Loucy (cell line): ENCODE results near the gene PDLIM3.

Source experiments
- H2AFZ ChIP-seq: fragments of 200-600 bp; sonication (generic); 2 replicates; pipeline ENCODE4 v1.6.0; 2016; ENCODE audit warnings: antibody characterized with exemption, mild to moderate bottlenecking, low read length, moderate library complexity
- H3F3A ChIP-seq: fragments of 200-600 bp; 2 replicates; pipeline ENCODE4 v1.6.0; 2016; ENCODE audit warnings: antibody characterized with exemption, low read depth, mild to moderate bottlenecking
- H3K27me3 ChIP-seq: fragments of 200-600 bp; sonication (generic); 2 replicates; pipeline ENCODE4 v1.6.1; 2014; ENCODE audit warnings: low read length, mild to moderate bottlenecking; ENCODE audit not compliant: insufficient read depth, poor library complexity, severe bottlenecking
- H3K36me3 ChIP-seq: fragments of 200-600 bp; sonication (generic); 2 replicates; pipeline ENCODE4 v1.6.1; 2016; ENCODE audit warnings: low read length; ENCODE audit not compliant: insufficient read depth
- H3K4me1 ChIP-seq: fragments of 200-600 bp; sonication (generic); 2 replicates; pipeline ENCODE4 v1.5.1; 2014; ENCODE audit warnings: low read length, mild to moderate bottlenecking; ENCODE audit not compliant: insufficient read depth, poor library complexity, severe bottlenecking
- H3K4me2 ChIP-seq: fragments of 200-600 bp; sonication (generic); 2 replicates; pipeline ENCODE4 v1.6.0; 2014; ENCODE audit warnings: antibody characterized with exemption, low read length, low read depth, mild to moderate bottlenecking; ENCODE audit not compliant: poor library complexity, severe bottlenecking
- H3K4me3 ChIP-seq: fragments of 200-600 bp; sonication (generic); 2 replicates; pipeline ENCODE4 v1.5.1; 2014; ENCODE audit warnings: low read length, mild to moderate bottlenecking, mixed read lengths; ENCODE audit not compliant: poor library complexity, severe bottlenecking
- H3K79me2 ChIP-seq: fragments of 200-600 bp; sonication (generic); 2 replicates; pipeline ENCODE4 v1.6.1; 2014; ENCODE audit warnings: low read length; ENCODE audit not compliant: insufficient read depth
- H3K9ac ChIP-seq: fragments of 200-600 bp; sonication (generic); 2 replicates; pipeline ENCODE4 v1.6.0; 2014; ENCODE audit warnings: mild to moderate bottlenecking, low read depth, low read length, moderate library complexity; ENCODE audit not compliant: poor library complexity, severe bottlenecking
- H3K9me2 ChIP-seq: fragments of 200-600 bp; sonication (generic); replicated peaks from 2 replicates; pipeline ENCODE4 v1.6.1; 2016; ENCODE audit warnings: low read depth, low read length, mixed read lengths
- H3K9me3 ChIP-seq: fragments of 200-600 bp; sonication (generic); 2 replicates; pipeline ENCODE4 v1.6.1; 2014; ENCODE audit warnings: mild to moderate bottlenecking, antibody characterized with exemption, low read length, low read depth; ENCODE audit not compliant: insufficient read depth
- H4K20me1 ChIP-seq: fragments of 200-600 bp; sonication (generic); 2 replicates; pipeline ENCODE4 v1.6.0; 2014; ENCODE audit warnings: antibody characterized with exemption, low read length, mild to moderate bottlenecking; ENCODE audit not compliant: insufficient read depth, poor library complexity, severe bottlenecking
- EZH2phosphoT487 ChIP-seq: fragments of 200-600 bp; IDR thresholded peaks from 2 replicates; pipeline ENCODE4 v1.6.1; 2018; ENCODE audit warnings: antibody characterized with exemption, mild to moderate bottlenecking, moderate library complexity, borderline replicate concordance
- TF ChIP-seq, protein P1 (sequence below): fragments of 200-600 bp; sonication (generic); conservative IDR thresholded peaks from 2 replicates; pipeline ENCODE4 v1.5.1; 2014; ENCODE audit warnings: mild to moderate bottlenecking, antibody characterized with exemption, low read length

Gene PDLIM3

DNA sequence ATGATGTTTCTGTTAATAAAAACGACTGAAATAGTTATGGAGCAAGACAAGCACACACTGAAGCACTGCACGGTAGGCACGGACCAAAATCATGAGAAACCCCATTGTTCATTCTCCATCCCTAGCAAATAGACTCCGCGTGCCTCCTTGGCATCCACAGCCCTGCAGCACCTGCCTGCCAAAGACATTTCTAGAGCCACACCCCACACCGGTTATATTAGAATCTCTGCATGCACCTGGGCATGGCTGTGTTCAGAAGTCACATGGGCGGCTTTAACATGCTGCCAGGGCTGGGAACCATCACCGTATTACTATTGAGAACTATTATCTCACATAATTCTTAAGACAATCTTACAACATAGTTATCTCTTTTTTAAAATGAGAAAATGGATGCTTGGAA lies 5.9 kb downstream of the PDLIM3 start:
- TF ChIP-seq, protein P1, sequence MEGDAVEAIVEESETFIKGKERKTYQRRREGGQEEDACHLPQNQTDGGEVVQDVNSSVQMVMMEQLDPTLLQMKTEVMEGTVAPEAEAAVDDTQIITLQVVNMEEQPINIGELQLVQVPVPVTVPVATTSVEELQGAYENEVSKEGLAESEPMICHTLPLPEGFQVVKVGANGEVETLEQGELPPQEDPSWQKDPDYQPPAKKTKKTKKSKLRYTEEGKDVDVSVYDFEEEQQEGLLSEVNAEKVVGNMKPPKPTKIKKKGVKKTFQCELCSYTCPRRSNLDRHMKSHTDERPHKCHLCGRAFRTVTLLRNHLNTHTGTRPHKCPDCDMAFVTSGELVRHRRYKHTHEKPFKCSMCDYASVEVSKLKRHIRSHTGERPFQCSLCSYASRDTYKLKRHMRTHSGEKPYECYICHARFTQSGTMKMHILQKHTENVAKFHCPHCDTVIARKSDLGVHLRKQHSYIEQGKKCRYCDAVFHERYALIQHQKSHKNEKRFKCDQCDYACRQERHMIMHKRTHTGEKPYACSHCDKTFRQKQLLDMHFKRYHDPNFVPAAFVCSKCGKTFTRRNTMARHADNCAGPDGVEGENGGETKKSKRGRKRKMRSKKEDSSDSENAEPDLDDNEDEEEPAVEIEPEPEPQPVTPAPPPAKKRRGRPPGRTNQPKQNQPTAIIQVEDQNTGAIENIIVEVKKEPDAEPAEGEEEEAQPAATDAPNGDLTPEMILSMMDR, result no peak
- TF ChIP-seq EZH2phosphoT487, result no peak
- H2AFZ ChIP-seq, result no peak overlapping the region
- no peaks in the 10 kb centered on the region for H3K79me2 ChIP-seq
- no peaks in the 10 kb centered on the region for H3K36me3 ChIP-seq
- H3K4me3 ChIP-seq, result no peak overlapping the region
- no peaks in the 10 kb centered on the region for H4K20me1 ChIP-seq
- H3K4me2 ChIP-seq, result no peak overlapping the region
- no peak overlapping the region for H3K9ac ChIP-seq
- 0 out of 2 replicates have a peak, but pooled peaks cover 4% of the 10 kb centered on the region for H3K9me3 ChIP-seq
- no peaks in the 10 kb centered on the region for H3F3A ChIP-seq
- H3K27me3 ChIP-seq, result no peaks in the 10 kb centered on the region
- H3K9me2 ChIP-seq, result no peaks in the 10 kb centered on the region
- H3K4me1 ChIP-seq, result no peaks in the 10 kb centered on the region

DNA sequence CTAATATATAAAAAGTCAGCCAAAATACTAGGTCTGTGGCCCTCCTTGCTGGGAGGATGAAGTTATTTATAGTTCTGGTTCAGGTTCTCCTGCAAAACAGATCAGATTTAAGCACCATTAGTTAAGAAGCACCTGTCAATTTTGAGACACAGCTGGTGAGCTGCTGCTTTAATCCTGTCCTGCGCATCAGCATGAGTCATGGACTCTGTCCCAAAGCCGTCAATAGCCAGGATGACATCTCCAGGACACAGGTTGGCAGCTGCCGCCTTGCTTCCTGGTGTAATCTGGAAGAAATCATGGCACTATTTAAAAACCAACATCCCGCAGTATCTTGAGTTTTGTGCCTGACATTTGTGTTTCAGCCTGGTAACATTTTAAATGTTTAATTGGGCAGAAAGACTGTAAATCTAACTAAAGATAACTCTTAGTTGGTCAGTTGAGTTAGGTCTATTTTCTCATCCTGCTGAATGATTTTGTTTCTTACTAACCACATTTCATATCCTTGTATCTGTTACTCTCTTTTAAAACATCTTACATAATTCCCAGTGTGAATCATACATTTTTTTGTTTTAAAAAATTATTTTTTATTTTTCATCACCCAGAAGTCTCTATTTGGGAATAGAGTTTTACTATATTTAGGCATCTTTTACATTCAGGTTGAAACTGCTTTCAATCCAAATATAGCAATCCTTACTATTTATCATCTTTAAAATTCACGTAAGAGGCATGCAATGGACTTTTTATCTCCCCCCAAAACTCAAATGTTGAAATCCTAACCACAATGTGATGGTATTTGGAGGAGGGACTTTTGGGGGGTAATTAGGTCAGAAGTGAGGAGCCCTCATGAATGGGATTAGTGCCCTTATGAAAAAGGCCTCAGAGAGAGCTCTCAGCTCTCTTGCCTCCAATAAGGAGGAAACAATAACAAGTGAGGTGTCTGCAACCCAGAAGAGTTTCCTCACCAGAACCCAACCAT lies 10.1 kb downstream of the PDLIM3 start:
- H2AFZ ChIP-seq, result no peak overlapping the region
- H3K4me1 ChIP-seq, result no peaks in the 10 kb centered on the region
- H3K27me3 ChIP-seq, result peaks cover 1% of the 10 kb centered on the region
- no peak for TF ChIP-seq EZH2phosphoT487
- TF ChIP-seq, protein P1, result no peak
- no peaks in the 10 kb centered on the region for H3K79me2 ChIP-seq
- no peaks in the 10 kb centered on the region for H3K36me3 ChIP-seq
- H3K9ac ChIP-seq, result no peak overlapping the region
- no peaks in the 10 kb centered on the region for H3K9me2 ChIP-seq
- H3K9me3 ChIP-seq, result 0 out of 2 replicates have a peak, but pooled peaks cover 4% of the 10 kb centered on the region
- H3K4me3 ChIP-seq, result no peak overlapping the region
- H4K20me1 ChIP-seq, result no peaks in the 10 kb centered on the region
- H3K4me2 ChIP-seq, result no peak overlapping the region
- H3F3A ChIP-seq, result no peaks in the 10 kb centered on the region

DNA sequence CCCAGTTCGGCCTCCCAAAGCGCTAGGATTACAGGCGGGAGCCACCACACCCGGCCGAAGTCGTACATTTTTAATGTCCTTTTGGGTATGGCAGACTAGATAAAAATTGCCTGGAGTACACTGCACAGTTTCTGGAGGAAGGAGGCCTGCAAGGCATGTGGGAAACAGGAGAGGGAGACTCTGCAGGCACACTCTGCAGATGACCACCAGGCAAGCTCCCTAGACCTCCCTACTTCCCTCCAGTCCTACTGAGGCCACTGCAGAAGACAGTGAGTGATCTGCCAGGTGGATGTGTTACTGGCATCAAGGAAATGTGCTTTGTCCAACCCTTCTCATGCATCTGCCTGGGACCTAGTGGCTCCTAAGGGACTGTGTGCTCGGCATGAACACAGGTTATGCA lies 11.4 kb downstream of the PDLIM3 start:
- H3K4me1 ChIP-seq, result no peaks in the 10 kb centered on the region
- no peak overlapping the region for H3K9ac ChIP-seq
- H3K4me2 ChIP-seq, result no peak overlapping the region
- no peaks in the 10 kb centered on the region for H3F3A ChIP-seq
- peaks cover 13% of the 10 kb centered on the region for H3K27me3 ChIP-seq
- no peak overlapping the region for H3K4me3 ChIP-seq
- no peaks in the 10 kb centered on the region for H3K9me2 ChIP-seq
- H4K20me1 ChIP-seq, result no peaks in the 10 kb centered on the region
- H3K79me2 ChIP-seq, result no peaks in the 10 kb centered on the region
- no peaks in the 10 kb centered on the region for H3K36me3 ChIP-seq
- no peak for TF ChIP-seq EZH2phosphoT487
- TF ChIP-seq, protein P1, result no peak
- no peak overlapping the region for H2AFZ ChIP-seq
- 0 out of 2 replicates have a peak, but pooled peaks cover 4% of the 10 kb centered on the region for H3K9me3 ChIP-seq
